Fibroblast of skin of right biceps (primary cell): ENCODE measurements around the gene CCT2.
A peak's percentile ranks its signal among the peaks of the same experiment; 100 is the strongest.
"Not testable (repeated sequence)": the region's sequence is repeated elsewhere in the genome, so short reads cannot be mapped to it uniquely, and the experiment has no call there.

ENCODE experiments used
- DNase-seq: peaks from one replicate; pipeline ENCODE4 v3.0.0-alpha.2; 2013

Gene CCT2

DNA sequence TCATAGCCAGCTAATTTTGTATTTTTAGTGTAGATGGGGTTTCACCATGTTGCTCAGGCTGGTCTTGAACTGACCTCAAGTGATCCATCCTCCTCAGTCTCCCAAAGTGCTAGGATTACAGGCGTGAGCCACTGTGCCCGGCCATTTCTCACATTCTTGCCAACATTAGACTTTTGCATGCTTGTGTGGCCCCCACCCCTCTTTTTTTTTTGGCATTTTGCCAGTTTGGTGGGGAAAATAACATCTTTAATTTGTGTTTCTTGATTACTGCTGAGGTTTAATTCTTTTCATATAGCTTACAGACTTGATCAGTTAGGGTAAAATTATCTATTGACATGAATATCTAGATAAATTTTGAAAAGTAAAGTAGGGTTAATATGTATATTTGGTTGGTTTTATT, 3.8 kb downstream of the CCT2 start:
- no peak for DNase-seq

GRCh38 chr12:69595689-69596088, 10.4 kb downstream of the CCT2 start:
- no peak for DNase-seq

GRCh38 chr12:69598174-69598753, 13.0 kb downstream of the CCT2 start:
- DNase-seq: no peak

- DNase-seq: no peak
Measured at GRCh38 chr12:69600804-69601203, 15.5 kb downstream of the CCT2 start.

DNA sequence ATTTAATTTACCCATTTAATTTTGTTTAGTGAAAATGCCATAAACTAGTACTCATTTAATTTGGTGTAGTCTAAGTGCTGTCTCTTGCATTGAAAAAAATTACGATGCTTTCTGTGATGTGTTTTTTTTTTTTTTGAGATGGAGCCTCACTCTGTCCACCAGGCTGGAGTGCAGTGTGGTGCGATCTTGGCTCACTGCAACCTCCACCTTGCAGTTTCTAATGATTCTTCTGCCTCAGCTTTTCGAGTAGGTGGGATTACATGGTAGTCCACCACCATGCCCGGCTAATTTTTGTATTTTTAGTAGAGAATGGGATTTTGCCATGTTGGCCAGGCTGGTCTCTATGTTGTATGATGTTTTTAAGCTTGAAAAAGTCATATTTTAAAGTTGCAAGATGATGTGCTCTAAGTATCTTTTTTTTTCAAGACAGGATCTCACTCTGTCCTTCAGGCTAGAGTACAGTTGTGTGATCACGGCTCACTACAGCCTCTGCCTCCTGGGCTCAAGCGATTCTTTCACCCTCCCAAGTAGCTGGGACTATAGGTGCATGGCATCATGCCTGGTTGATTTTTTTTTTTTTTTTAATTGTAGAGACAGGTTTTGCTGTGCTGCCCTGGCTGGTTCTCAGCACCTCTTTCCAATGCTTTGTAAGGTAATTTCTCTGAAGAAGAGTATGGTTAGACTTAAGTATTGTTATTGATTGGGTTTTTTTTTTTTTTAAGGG, 16.9 kb downstream of the CCT2 start:
- DNase-seq: no peak

GRCh38 chr12:69602954-69603353, 17.7 kb downstream of the CCT2 start:
- DNase-seq: no peak

- DNase-seq: not testable (repeated sequence)
Measured at GRCh38 chr12:69603556-69603955, 18.3 kb downstream of the CCT2 start.

DNA sequence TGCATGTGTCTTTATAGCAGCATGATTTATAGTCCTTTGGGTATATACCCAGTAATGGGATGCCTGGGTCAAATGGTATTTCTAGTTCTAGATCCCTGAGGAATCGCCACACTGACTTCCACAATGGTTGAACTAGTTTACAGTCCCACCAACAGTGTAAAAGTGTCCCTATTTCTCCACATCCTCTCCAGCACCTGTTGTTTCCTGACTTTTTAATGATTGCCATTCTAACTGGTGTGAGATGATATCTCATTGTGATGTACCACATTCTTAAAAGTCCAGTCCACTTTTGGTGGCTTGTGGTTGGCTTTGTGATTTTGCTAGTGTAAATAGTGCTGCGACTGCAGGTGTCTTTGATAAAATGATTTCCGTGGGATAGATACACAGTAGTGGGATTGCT, 19.0 kb downstream of the CCT2 start:
- DNase-seq: not testable (repeated sequence)

GRCh38 chr12:69608114-69608513, 22.9 kb downstream of the CCT2 start:
- DNase-seq: no peak

- DNase-seq: no peak
Measured at GRCh38 chr12:69610126-69610525, 24.9 kb downstream of the CCT2 start.

GRCh38 chr12:69610729-69611128, 25.5 kb downstream of the CCT2 start, which contains the start of gene LRRC10:
LRRC10 (minus strand) TSS chr12:69610907; CDS start chr12:69610838, 69 bp downstream.
- DNase-seq: no peak

DNA sequence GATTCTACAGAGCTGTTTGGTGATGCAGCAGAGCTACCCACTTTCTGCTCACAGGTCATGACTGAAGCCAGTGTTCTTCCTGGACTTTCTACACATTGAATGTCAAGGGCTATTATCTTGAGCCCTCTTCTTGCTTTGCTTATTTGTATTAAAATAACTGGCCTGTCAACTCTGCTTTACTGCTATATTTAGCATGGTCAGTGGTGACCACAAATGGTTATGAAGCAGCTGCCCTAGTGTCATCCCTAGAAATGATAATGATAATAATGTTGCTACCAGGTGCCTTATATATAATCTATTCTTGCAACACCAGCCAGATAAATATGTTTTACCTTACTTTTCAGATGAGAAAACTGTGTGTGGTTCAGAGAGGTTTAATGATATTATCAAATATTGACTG, 28.1 kb downstream of the CCT2 start:
- DNase-seq: no peak

- DNase-seq: no peak
Measured at GRCh38 chr12:69616025-69616424, 30.8 kb downstream of the CCT2 start.

GRCh38 chr12:69619050-69619449, 33.8 kb downstream of the CCT2 start:
- no peak for DNase-seq

DNA sequence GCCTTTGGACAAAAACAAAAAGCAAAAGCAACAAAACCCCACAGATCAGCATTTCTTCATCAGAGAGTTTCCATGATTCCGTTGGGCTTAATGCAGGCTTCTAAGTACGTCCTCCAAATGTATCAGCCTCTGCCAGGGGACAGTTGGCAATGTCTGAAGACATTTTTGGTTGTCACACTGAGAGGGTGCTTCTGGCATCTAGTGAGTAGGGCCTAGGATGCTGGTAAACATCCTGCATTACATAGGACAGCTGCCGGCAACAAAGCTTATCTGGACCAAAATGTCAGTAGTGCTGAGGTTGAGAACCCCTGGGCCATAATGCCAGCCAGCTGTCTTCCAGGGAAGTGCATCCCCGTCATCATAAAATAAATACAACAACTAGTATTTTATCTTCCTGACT, 34.8 kb downstream of the CCT2 start:
- no peak for DNase-seq

DNA sequence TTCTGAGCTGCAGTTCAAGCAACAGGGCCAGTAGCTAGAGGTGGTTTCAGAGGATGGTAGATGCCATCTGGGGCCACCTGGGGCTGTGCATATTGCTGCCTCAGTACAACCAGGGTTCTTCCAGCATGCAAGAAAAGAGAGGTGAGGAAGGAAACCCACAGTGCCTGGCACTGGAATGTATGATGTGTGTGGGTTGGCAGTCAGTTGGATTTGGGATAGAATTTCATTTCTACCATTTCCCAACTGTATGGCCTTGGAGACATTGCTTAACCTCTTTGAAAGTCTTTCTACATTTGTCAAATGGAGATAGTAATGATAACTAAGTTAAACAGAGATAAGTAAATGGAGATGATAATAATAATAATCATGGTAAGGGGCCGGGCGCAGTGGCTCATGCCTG, 35.7 kb downstream of the CCT2 start:
- DNase-seq: no peak

DNA sequence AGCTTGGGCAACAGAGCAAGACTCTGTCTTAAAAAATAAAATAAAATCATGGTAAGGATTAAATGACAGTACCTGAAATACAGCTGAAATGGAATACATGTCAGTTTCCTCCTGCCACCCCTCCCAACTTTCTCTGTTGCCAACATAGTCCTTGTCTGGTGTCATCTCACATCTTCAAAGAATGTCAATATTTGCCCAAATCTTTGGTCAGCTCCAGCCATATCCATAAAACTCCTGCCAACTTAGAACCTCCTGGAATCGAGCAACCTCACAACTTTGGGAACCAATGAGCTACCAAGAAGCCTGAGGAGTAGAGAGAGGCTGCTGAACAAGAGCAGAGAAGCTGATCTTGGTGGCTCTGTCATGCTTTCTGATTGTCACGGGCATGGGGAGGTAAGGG, 36.3 kb downstream of the CCT2 start:
- no peak for DNase-seq

DNA sequence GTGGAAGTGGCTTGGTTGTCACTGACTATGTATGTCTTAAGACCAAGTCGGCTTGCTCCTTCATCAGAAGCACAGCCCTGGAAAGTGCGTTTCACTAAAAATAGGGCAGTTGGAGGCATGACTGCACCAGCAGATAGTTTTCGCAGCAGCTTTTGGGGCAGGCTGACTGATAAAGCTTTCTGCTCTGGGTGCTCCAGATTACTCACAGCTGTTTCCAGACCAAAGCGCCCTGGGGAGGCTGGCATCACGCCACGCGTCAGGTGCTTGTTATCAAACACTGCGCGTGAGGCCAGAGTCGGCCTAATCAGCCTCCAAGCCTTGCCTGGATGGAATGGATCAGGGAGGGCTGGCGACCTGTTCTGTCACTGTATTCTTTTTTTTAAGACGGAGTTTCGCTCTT, 38.7 kb downstream of the CCT2 start:
- no peak for DNase-seq

GRCh38 chr12:69627501-69627900, 42.2 kb downstream of the CCT2 start:
- no peak for DNase-seq

- no peak for DNase-seq
Measured at GRCh38 chr12:69630191-69630590, 44.9 kb downstream of the CCT2 start.

DNA sequence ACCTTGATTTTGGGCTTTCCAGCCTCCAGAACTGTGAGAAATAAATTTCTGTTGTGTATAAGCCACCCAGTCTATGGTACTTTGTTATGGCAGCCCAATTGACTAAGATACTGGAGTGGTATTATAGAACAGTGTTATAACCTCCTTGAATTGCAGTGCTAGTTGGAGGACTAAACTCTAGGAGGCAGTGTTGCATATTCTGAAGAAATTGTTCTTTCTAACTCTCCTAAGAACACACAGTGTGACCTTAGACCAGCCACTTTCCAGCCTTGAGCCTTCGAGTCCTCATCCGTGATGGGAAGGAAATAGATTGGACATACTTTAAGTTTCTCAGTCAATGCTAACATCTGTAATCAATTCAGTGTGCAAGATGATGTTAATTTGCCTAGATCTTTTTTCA, 47.8 kb downstream of the CCT2 start:
- DNase-seq: no peak

DNA sequence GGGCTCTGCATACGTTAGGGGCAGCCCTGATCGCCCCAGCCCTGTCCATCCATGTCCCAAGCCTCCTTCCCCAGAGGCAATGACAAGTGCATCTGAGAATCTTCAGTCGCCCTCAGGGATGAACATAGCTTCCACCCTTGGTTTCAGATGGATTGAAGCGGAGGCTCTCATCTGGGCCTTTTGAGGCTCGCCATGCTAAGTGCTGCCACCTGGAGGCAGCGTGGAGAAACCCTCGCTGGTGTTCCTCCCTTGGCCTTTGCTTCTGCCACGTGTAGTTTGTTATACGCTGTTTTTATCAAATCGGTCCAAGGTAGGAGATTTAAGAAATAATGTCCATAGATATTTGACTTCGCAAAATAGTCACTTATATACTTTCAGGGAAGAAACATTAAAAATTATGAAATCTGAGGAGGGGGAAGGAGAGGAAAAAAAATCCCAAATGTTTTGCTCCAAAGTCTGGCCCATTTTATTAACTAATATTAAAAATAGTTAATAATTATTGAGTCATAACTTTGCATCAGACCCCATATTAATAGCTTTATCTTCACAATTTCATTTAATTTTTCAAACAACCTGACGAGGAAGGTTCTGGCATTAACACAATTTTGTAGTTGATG, 54.2 kb downstream of the CCT2 start:
- DNase-seq: peak; percentile 68

DNA sequence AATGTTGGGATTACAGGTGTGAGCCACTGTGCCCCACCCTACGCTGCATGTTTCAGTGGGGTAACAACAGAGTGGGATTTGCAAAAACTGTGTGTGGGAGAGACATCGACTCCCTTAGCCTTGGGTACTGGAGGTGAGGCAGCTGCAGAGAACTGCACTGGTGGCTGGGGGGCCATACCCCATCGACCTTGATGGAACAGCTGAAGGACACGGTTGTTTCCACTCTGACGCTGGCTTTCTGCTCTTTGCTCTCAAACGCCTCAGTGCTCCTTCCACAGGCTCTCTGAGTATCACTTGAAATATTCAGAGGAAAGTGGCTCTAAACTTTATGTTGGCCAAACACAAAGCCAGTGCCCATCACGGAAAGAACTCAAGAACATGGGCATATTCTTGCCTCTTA, 56.3 kb downstream of the CCT2 start:
- DNase-seq: no peak

DNA sequence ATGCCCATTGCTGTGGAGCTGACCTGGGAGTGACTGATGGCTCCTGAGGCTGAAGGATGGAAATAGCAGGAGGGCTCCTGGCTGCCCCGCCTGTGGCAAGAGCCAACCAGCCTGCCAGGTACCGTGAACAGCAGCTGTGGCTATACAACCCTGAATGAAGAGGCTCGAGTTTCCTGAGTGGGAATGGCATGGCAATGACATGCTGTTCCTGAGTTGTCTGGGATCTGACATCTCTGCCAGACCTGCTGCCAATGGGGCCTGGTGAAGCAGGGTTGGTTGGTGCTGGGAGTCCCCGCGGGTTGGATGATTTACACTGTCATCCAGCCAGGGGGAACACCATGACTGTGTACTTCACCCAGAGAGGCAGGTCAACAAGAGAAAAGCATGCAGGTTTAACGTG, 57.3 kb downstream of the CCT2 start:
- DNase-seq: no peak

GRCh38 chr12:69644511-69644910, 59.3 kb downstream of the CCT2 start:
- DNase-seq: no peak
